ENCODE results near the gene PPP2R2B. TPM values are rescaled to one million over a fixed set of nuclear protein-coding genes. Genes with fewer than 3 reads are reported as not detected.

The PPP2R2B gene
- polyA plus RNA-seq, 1 donor (not counting 4 experiments of a cell fraction or from before 2014, with no cell fraction given), result 0.33 TPM

DNA sequence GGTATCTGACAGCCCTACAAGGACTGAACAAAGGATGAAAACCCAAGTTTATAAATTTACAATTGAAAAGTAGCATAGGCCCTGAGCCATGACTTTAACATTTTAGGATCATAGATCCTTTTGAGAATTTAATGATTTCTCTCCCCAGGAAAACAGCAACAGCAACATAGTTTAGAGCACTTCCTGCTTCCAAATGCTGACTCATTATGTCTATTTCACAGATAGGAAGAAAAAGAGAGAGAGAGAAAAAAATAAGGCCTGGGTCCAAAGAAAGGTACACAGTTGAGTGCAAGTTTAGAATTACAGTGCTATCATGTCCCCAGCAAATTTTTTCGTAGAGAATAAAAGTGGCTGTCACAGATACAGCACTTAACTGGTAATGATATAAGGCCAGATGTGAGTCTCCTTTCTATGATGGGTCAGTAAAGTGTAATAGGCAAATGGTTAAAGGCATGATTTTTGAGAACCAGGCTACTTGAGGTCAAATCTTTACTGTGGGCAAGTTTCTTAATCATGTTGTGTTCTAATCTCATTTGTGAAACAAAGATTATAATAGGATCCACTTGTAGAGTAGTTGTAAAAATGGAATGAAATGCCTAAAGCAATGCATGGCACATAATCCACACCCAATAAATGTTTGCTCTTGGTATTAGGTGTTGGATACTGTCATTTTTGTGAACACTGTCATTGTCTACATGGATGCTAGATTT is 12.3 kb upstream of the PPP2R2B start:
- H3K9me1 ChIP-seq (ENCODE audit: control insufficient read depth, extremely low read depth, insufficient read depth, low read length), result no peaks in the 10 kb centered on the region
- TF ChIP-seq, protein P1, sequence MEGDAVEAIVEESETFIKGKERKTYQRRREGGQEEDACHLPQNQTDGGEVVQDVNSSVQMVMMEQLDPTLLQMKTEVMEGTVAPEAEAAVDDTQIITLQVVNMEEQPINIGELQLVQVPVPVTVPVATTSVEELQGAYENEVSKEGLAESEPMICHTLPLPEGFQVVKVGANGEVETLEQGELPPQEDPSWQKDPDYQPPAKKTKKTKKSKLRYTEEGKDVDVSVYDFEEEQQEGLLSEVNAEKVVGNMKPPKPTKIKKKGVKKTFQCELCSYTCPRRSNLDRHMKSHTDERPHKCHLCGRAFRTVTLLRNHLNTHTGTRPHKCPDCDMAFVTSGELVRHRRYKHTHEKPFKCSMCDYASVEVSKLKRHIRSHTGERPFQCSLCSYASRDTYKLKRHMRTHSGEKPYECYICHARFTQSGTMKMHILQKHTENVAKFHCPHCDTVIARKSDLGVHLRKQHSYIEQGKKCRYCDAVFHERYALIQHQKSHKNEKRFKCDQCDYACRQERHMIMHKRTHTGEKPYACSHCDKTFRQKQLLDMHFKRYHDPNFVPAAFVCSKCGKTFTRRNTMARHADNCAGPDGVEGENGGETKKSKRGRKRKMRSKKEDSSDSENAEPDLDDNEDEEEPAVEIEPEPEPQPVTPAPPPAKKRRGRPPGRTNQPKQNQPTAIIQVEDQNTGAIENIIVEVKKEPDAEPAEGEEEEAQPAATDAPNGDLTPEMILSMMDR (optimal IDR thresholded peaks at IDR 0.05 in 1 of 3, IDR thresholded peaks at IDR 0.05 in 1 of 3, conservative IDR thresholded peaks at IDR 0.05 in 1 of 3; ENCODE audit: extremely low read depth in 1 of 3, insufficient read depth in 2 of 3, low read length in 3 of 3), result no peak
- no peak for TF ChIP-seq EZH2 (IDR thresholded peaks at IDR 0.05; ENCODE audit: low read length)
- no peak overlapping the region for H3K27ac ChIP-seq (ENCODE audit: control insufficient read depth, insufficient read depth, low read length)
- FAIRE-seq (peak; percentile 20), DNase-seq (ENCODE audit: low read depth, low spot score) (no peak)
- H3K4me1 ChIP-seq (ENCODE audit: control insufficient read depth, extremely low read depth, insufficient read depth, low read length), result peaks cover 18% of the 10 kb centered on the region
- no peak overlapping the region for H3K4me2 ChIP-seq (ENCODE audit: control insufficient read depth, extremely low read depth, insufficient read depth, low read depth, low read length)
- H4K20me1 ChIP-seq (ENCODE audit: control insufficient read depth, extremely low read depth, insufficient read depth, low read length), result no peaks in the 10 kb centered on the region
- no peaks in the 10 kb centered on the region for H3K27me3 ChIP-seq (ENCODE audit: control insufficient read depth, extremely low read depth, insufficient read depth, low read length)
- H2AFZ ChIP-seq (ENCODE audit: control insufficient read depth, low read length), result no peak overlapping the region
- no peak overlapping the region for H3K4me3 ChIP-seq (ENCODE audit: control insufficient read depth in 2 of 3, extremely low read depth in 1 of 3, insufficient read depth in 2 of 3, low read depth in 1 of 3, low read length in 3 of 3)
- H3K9me3 ChIP-seq (ENCODE audit: control insufficient read depth, low read depth, low read length), result no peaks in the 10 kb centered on the region
- H3K36me3 ChIP-seq (ENCODE audit: control insufficient read depth in 2 of 2, extremely low read depth in 1 of 2, insufficient read depth in 2 of 2, low read length in 2 of 2), result no peaks in the 10 kb centered on the region
- no peak overlapping the region for H3K9ac ChIP-seq (ENCODE audit: control insufficient read depth, extremely low read depth, insufficient read depth, low read length)
- dilution Hi-C loops (cut with MboI; ENCODE audit: extremely low pct_ligation_motif_present, low sequenced_read_pairs), result no loop called here
- no peaks in the 10 kb centered on the region for H3K79me2 ChIP-seq (ENCODE audit: control insufficient read depth, insufficient read depth, low read length)

DNA sequence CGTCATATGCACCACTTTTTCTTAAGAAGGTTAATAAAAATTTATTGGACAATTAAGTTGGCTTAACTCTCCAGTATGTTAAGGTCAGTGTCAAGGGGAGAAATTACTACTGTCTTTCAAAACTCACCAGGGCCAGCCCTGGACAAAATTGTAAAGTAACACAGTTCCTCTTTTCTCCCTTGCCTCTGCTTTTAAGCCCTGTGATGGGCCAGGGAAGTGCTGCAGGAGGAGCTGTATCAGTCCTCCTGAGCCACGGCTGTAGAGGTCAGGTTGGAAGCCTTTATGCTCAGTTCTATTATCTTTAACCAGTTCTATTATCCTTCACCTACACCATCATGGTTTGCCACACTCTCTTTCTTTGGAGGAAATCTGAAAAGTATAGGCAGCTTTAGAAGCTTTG is 11.5 kb upstream of the PPP2R2B start:
- dilution Hi-C loops (cut with MboI; ENCODE audit: extremely low pct_ligation_motif_present, low sequenced_read_pairs), result no loop called here
- no peak overlapping the region for H3K4me3 ChIP-seq (ENCODE audit: control insufficient read depth in 2 of 3, extremely low read depth in 1 of 3, insufficient read depth in 2 of 3, low read depth in 1 of 3, low read length in 3 of 3)
- no peaks in the 10 kb centered on the region for H3K36me3 ChIP-seq (ENCODE audit: control insufficient read depth in 2 of 2, extremely low read depth in 1 of 2, insufficient read depth in 2 of 2, low read length in 2 of 2)
- H3K27ac ChIP-seq (ENCODE audit: control insufficient read depth, insufficient read depth, low read length), result no peak overlapping the region
- H3K9me1 ChIP-seq (ENCODE audit: control insufficient read depth, extremely low read depth, insufficient read depth, low read length), result no peaks in the 10 kb centered on the region
- no peak overlapping the region for H3K4me2 ChIP-seq (ENCODE audit: control insufficient read depth, extremely low read depth, insufficient read depth, low read depth, low read length)
- no peak overlapping the region for H2AFZ ChIP-seq (ENCODE audit: control insufficient read depth, low read length)
- peaks cover 18% of the 10 kb centered on the region for H3K4me1 ChIP-seq (ENCODE audit: control insufficient read depth, extremely low read depth, insufficient read depth, low read length)
- no peak overlapping the region for H3K9ac ChIP-seq (ENCODE audit: control insufficient read depth, extremely low read depth, insufficient read depth, low read length)
- no peaks in the 10 kb centered on the region for H3K27me3 ChIP-seq (ENCODE audit: control insufficient read depth, extremely low read depth, insufficient read depth, low read length)
- FAIRE-seq, result no peak
- no peaks in the 10 kb centered on the region for H3K79me2 ChIP-seq (ENCODE audit: control insufficient read depth, insufficient read depth, low read length)
- TF ChIP-seq, protein P1 (optimal IDR thresholded peaks at IDR 0.05 in 1 of 3, IDR thresholded peaks at IDR 0.05 in 1 of 3, conservative IDR thresholded peaks at IDR 0.05 in 1 of 3; ENCODE audit: extremely low read depth in 1 of 3, insufficient read depth in 2 of 3, low read length in 3 of 3), result no peak
- no peak for TF ChIP-seq EZH2 (IDR thresholded peaks at IDR 0.05; ENCODE audit: low read length)
- no peaks in the 10 kb centered on the region for H4K20me1 ChIP-seq (ENCODE audit: control insufficient read depth, extremely low read depth, insufficient read depth, low read length)
- DNase-seq (ENCODE audit: low read depth, low spot score), result no peak
- no peaks in the 10 kb centered on the region for H3K9me3 ChIP-seq (ENCODE audit: control insufficient read depth, low read depth, low read length)
